IPS-NIHi11 (cell line): Measurements from ENCODE around the gene THEMIS2.
"Not testable (repeated sequence)": the region's sequence is repeated elsewhere in the genome, so short reads cannot be mapped to it uniquely, and the experiment has no call there.

Experiments used
- DNase-seq: peaks from one replicate; pipeline ENCODE4 v3.0.0; 2012; ENCODE audit warnings: mixed read lengths, low spot score

Gene THEMIS2

GRCh38 chr1:27863538-27863915 lies 8.8 kb upstream of the THEMIS2 start:
- DNase-seq, result no peak

GRCh38 chr1:27864264-27864895 lies 8.0 kb upstream of the THEMIS2 start:
- no peak for DNase-seq

DNA sequence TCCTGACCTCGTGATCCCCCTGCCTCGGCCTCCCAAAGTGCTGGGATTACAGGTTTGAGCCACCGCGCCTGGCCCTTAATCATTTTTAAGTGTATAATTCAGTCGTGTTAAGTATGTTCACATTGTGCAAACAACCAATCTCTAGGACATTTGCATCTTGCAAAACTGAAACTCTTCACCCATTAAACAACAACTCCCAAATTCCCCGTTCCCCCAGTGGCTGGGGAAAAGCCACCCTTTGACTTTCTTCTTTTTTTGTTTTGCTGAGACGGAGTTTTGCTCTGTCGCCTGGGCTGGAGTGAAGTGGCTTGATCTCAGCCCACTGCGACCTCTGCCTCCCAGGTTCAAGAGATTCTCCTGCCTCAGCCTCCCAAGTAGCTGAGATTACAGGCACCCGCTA lies 6.5 kb upstream of the THEMIS2 start:
- DNase-seq, result no peak

- no peak for DNase-seq
Measured at GRCh38 chr1:27868556-27868931, 3.8 kb upstream of the THEMIS2 start.

GRCh38 chr1:27868932-27869718 lies 3.2 kb upstream of the THEMIS2 start:
- no peak for DNase-seq

- DNase-seq, result no peak
Measured at GRCh38 chr1:27869719-27870085, 2.6 kb upstream of the THEMIS2 start.

- not testable (repeated sequence) for DNase-seq
Measured at GRCh38 chr1:27871076-27871475, 1.3 kb upstream of the THEMIS2 start.

DNA sequence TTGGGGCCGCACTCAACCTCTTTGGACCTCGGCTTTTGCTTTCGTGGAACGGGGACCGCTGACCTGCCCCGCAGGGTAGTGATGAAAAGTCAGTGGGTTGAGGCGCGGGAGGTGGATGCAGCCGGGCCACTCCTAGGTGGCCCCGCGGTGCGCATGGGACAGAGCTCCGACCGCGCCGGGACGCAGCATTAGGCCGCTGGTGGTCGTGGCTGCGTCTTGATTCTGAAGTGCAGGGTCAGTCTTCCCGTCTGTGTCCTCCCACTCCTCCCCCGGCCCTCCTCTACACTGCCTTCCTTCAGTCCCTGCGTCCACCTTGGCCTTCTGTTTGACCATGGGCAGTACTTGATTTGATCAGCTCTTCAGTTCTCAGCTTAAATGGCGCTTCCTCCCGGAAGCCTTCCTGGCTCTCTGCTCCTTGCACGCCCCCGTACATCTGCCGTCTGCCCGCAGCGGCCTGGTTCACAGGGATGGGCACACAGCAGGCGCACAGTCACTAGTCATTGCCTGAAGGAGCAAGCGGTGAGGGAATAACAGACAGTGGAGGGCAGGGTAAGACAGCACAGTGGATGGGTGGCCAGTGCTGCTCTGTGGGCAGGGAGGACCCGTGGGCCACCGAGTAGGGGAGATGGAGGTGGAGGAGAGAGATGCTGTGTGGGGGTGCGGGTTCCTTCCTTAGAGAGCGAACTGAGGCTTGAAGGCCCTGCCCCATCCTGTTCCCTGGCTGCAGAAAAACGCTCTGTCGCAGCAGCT lies 633 bp downstream of the THEMIS2 start:
- peak; percentile 53 for DNase-seq

DNA sequence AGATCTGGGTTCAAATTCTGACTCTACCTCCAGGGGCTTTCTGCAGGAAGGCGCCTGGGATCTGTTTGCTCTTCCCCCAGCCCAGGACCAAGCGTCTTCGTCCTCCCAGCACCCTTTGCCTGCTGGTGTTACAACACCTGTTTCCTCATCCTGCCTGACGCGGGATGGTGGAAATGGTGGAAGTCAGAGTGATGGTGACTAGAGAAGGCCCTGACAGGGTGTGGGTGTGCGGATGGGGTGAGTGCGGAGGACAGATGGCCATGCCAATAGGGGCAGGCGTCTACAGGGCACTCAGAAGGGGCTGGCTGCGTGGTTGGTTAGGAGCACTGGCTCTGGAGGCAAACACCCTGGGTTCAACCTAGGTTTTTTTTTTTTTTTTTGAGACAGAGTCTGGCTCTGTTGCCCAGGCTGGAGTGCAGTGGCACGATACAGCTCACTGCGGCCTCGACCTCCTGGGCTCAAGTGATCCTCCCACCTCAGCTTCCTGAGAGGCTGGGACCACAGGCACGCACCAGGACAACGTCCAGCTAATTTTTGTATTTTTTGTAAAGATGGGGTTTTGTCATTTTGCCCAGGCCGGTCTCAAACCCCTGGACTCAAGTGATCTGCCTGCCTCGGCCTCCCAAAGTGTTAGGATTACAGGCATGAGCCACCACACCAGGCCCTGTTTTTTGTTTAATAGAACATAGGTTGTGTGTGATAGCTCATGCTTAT lies 1.5 kb downstream of the THEMIS2 start:
- DNase-seq, result no peak

GRCh38 chr1:27876341-27877114 lies 4.2 kb downstream of the THEMIS2 start:
- DNase-seq, result no peak

DNA sequence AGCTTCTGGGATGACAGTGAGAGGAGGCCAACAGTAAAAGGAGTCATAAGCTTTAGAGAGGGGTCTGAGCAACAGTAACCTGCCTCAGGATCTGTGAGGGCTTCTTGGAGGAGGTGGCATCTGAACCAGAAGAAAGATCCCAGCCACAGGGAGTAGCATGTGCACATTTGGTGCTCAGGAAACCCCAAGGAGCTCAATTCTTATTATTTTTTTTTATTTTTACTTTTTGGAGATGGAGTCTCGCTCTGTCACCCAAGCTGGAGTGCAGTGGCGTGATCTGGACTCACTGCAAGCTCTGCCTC lies 4.7 kb downstream of the THEMIS2 start:
- DNase-seq, result no peak

GRCh38 chr1:27878039-27878438 lies 5.7 kb downstream of the THEMIS2 start:
- no peak for DNase-seq

DNA sequence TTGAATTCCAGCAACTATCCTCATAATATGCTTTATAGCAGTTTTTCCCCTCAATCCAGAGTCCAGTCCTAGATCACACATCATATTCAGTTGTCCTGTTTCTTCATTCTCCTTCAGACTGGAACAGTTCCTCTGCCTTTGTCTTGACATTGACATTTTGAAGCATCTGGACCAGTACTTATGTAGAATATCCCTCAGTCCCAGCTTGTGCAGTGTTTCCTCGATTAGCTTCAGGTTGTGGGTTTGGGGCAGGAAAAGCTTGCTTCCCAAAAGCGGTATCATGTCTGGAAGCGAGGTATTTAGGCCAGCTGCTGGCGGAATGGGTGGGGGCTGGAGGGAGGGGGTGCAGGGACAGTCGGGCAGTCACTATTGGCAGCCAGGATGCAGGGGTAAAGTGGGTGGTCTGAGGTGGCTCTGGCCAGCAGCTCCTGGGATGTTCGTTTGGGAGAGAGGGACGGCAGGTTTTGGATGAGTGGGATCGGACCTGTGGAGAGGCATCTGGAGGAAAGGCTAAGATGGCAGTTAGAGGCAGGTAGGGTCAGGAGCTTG lies 6.5 kb downstream of the THEMIS2 start:
- no peak for DNase-seq

- no peak for DNase-seq
Measured at GRCh38 chr1:27879374-27880082, 7.2 kb downstream of the THEMIS2 start.

- DNase-seq, result no peak
Measured at GRCh38 chr1:27882543-27882903, 10.2 kb downstream of the THEMIS2 start.

GRCh38 chr1:27883536-27883935 lies 11.2 kb downstream of the THEMIS2 start:
- DNase-seq, result no peak

GRCh38 chr1:27884006-27884954 lies 11.9 kb downstream of the THEMIS2 start:
- no peak for DNase-seq

GRCh38 chr1:27885114-27885528 lies 12.8 kb downstream of the THEMIS2 start:
- no peak for DNase-seq

DNA sequence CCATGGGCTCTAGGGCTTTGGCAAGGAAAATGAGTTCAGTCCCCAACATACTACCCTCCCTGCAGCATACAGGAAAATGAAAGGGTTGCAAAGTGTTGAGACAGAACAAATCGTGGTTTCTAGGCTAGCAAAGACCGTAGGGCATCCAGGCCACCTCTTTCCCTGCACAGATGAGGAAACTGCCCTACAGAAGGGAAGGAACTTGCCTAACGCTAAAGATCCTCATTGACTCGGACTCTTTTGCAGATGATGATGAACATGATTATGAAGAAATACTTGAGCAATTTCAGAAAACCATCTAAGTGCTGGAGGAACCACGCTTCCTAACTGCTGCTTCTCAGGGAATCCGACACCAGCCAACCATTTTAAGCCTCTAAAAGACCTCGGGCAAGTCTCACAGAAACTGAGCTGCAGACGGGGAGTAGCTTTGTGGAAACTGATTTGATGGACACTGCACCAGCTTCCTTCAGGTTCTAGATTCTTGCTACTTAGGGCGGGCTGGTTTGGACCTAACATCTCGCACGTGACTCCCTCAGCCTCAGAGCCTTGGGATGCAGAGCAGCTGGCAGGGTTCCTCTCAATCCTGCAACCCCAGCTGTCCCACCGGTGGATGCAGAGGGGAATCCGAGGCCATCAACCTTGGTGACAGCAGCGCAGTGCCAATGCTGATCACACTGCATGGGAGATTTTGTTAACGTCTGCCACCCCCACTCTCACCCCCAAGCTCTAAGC lies 13.4 kb downstream of the THEMIS2 start:
- DNase-seq, result no peak
